Fibroblast of lung (primary cell): Measurements from ENCODE around the gene TUBB1. TPM values are rescaled to one million over a fixed set of nuclear protein-coding genes. Genes with fewer than 3 reads are reported as not detected.

ENCODE experiments used
- DNase-seq, 2 donors: peaks; one replicate each; pipeline versions ENCODE4 v3.0.0 to v3.0.0-alpha.2; 2010; ENCODE audit warnings: low read depth in 2 of 2
- H2AFZ ChIP-seq: 2 replicates; pipeline ENCODE4 v1.5.1; 2012; ENCODE audit warnings: low read length, control low read depth, inconsistent platforms
- H3K27ac ChIP-seq: 2 replicates; pipeline ENCODE4 v1.5.1; 2011; ENCODE audit warnings: low read length, control low read depth; ENCODE audit not compliant: insufficient read depth
- H3K27me3 ChIP-seq: 2 replicates; pipeline ENCODE4 v1.5.1; 2011; ENCODE audit warnings: mild to moderate bottlenecking, low read length; ENCODE audit not compliant: control insufficient read depth, insufficient read depth
- H3K36me3 ChIP-seq: 2 replicates; pipeline ENCODE4 v1.5.1; 2011; ENCODE audit warnings: low read length; ENCODE audit not compliant: control insufficient read depth, insufficient read depth
- H3K4me1 ChIP-seq: 2 replicates; pipeline ENCODE4 v1.5.1; 2011; ENCODE audit warnings: low read length; ENCODE audit not compliant: control insufficient read depth, insufficient read depth; ENCODE audit errors: extremely low read depth
- H3K4me2 ChIP-seq: 2 replicates; pipeline ENCODE4 v1.5.1; 2011; ENCODE audit warnings: low read length, control low read depth; ENCODE audit not compliant: insufficient read depth; ENCODE audit errors: extremely low read depth
- H3K4me3 ChIP-seq, 4 experiments: fragments of 200-600 bp in 1 of 4; sonication (generic) in 1 of 4; replicated peaks in 1 of 4; 2 replicates each; pipeline ENCODE4 v1.5.1; 2011 to 2016; ENCODE audit warnings: low read length in 4 of 4, low read depth in 3 of 4, mild to moderate bottlenecking in 3 of 4, control low read depth in 2 of 4, inconsistent platforms in 1 of 4, mixed read lengths in 1 of 4; ENCODE audit not compliant: insufficient read depth in 1 of 4; ENCODE audit errors: control extremely low read depth in 1 of 4
- H3K79me2 ChIP-seq: 2 replicates; pipeline ENCODE4 v1.5.1; 2012; ENCODE audit warnings: mild to moderate bottlenecking, low read length, inconsistent platforms; ENCODE audit not compliant: control insufficient read depth, insufficient read depth
- H3K9ac ChIP-seq: 2 replicates; pipeline ENCODE4 v1.5.1; 2011; ENCODE audit warnings: mild to moderate bottlenecking, low read length, control low read depth; ENCODE audit not compliant: insufficient read depth
- H3K9me3 ChIP-seq: 2 replicates; pipeline ENCODE4 v1.5.1; 2012; ENCODE audit warnings: low read depth, low read length; ENCODE audit not compliant: control insufficient read depth, insufficient read depth
- H4K20me1 ChIP-seq: 2 replicates; pipeline ENCODE4 v1.5.1; 2011; ENCODE audit warnings: low read length; ENCODE audit not compliant: control insufficient read depth, insufficient read depth; ENCODE audit errors: extremely low read depth
- CTCF ChIP-seq, 2 donors: IDR thresholded peaks in 1 of 2; conservative IDR thresholded peaks in 1 of 2; 1 replicate in 1 of 2; 2 replicates in 1 of 2; pipeline ENCODE4 v1.5.1; 2011 to 2012; ENCODE audit warnings: low read length in 2 of 2, control low read depth in 1 of 2, inconsistent platforms in 1 of 2, low read depth in 1 of 2, mild to moderate bottlenecking in 1 of 2
- EZH2 ChIP-seq: IDR thresholded peaks from 2 replicates; pipeline ENCODE4 v1.5.1; 2012; ENCODE audit warnings: low read length, control low read depth, mild to moderate bottlenecking; ENCODE audit errors: missing control alignments
- polyA plus RNA-seq, 2 donors: library from polyadenylated mRNA; depleted of rRNA in 1 of 2; stranded (reverse) in 1 of 2; unstranded in 1 of 2; fragments of >200 nt; gene quantifications; 2 replicates each; pipeline ENCODE4 v1.2.1, GENCODE V29; 2011 to 2012; ENCODE audit warnings: missing spikeins in 1 of 2
- total RNA-seq: library from RNA; depleted of rRNA; stranded (reverse); fragments of >200 nt; gene quantifications from 2 replicates; pipeline ENCODE4 v1.2.1, GENCODE V29; 2014

TUBB1 gene
- total and polyA plus RNA-seq, 2 donors (not counting 1 experiment from before 2014, with no cell fraction given) = under 0.01 TPM; not detected in 1

- Histone ChIP-seq H3K4me3 (no peak overlapping the region), H3K9ac (no peak overlapping the region), H3K27ac (no peak overlapping the region), H2AFZ (no peak overlapping the region), H3K79me2 (no peaks in the 10 kb centered on the region), H3K36me3 (peaks cover 26% of the 10 kb centered on the region), H3K27me3 (no peaks in the 10 kb centered on the region), H4K20me1 (no peaks in the 10 kb centered on the region), H3K9me3 (no peaks in the 10 kb centered on the region), H3K4me2 (no peak overlapping the region), H3K4me1 (peaks cover under 1% of the 10 kb centered on the region)
- no peak for TF ChIP-seq CTCF (conservative IDR thresholded peaks at IDR 0.05 in 1 of 2, IDR thresholded peaks at IDR 0.05 in 1 of 2; ENCODE audit: low read depth in 1 of 2, low read length in 2 of 2)
- no peak for TF ChIP-seq EZH2
- DNase-seq = no peak
These were observed 20.6 kb upstream of the TUBB1 start for GRCh38 chr20:58998656-58999055.

GRCh38 chr20:59000326-59000725 lies 18.9 kb upstream of the TUBB1 start:
- H3K4me1 ChIP-seq = peaks cover 3% of the 10 kb centered on the region
- H3K27ac ChIP-seq = no peak overlapping the region
- H3K9me3 ChIP-seq = no peaks in the 10 kb centered on the region
- H3K27me3 ChIP-seq = no peaks in the 10 kb centered on the region
- H4K20me1 ChIP-seq = no peaks in the 10 kb centered on the region
- H3K36me3 ChIP-seq = peaks cover 20% of the 10 kb centered on the region
- H2AFZ ChIP-seq = no peak overlapping the region
- no peaks in the 10 kb centered on the region for H3K79me2 ChIP-seq
- H3K4me3 ChIP-seq = no peak overlapping the region
- H3K9ac ChIP-seq = no peak overlapping the region
- TF ChIP-seq EZH2 = no peak
- TF ChIP-seq CTCF (conservative IDR thresholded peaks at IDR 0.05 in 1 of 2, IDR thresholded peaks at IDR 0.05 in 1 of 2; ENCODE audit: low read depth in 1 of 2, low read length in 2 of 2) = no peak
- no peak overlapping the region for H3K4me2 ChIP-seq
- DNase-seq = no peak

- no peak overlapping the region for H3K4me3 ChIP-seq
- H3K4me2 ChIP-seq = no peak overlapping the region
- no peak for DNase-seq
These were observed 18.2 kb upstream of the TUBB1 start for GRCh38 chr20:59001068-59001448.

More at GRCh38 chr20:59001068-59001448, 18.2 kb upstream of the TUBB1 start:
- peaks cover 4% of the 10 kb centered on the region for H3K79me2 ChIP-seq
- peaks cover 16% of the 10 kb centered on the region for H3K36me3 ChIP-seq
- H3K27ac ChIP-seq = no peak overlapping the region
- no peak for TF ChIP-seq CTCF (conservative IDR thresholded peaks at IDR 0.05 in 1 of 2, IDR thresholded peaks at IDR 0.05 in 1 of 2; ENCODE audit: low read depth in 1 of 2, low read length in 2 of 2)
- no peak for TF ChIP-seq EZH2
- no peaks in the 10 kb centered on the region for H3K9me3 ChIP-seq
- peaks cover 8% of the 10 kb centered on the region for H3K4me1 ChIP-seq
- no peaks in the 10 kb centered on the region for H4K20me1 ChIP-seq
- H3K27me3 ChIP-seq = no peaks in the 10 kb centered on the region
- H2AFZ ChIP-seq = no peak overlapping the region
- no peak overlapping the region for H3K9ac ChIP-seq
